NB4 (cell line): ENCODE measurements around the gene TMEM101.
A peak's percentile ranks its signal among the peaks of the same experiment; 100 is the strongest.

Experiments
- DNase-seq: peaks from one replicate; pipeline ENCODE4 v3.0.0; 2010; ENCODE audit warnings: low read depth
- H3K4me3 ChIP-seq: one replicate; pipeline ENCODE4 v1.5.1; 2011; ENCODE audit warnings: mild to moderate bottlenecking, low read depth, low read length, moderate library complexity
- MAX ChIP-seq: IDR thresholded peaks from 2 replicates; pipeline ENCODE4 v1.6.1; 2011; ENCODE audit warnings: low read depth, low read length
- MYC ChIP-seq: IDR thresholded peaks from 2 replicates; pipeline ENCODE4 v1.6.1; 2011; ENCODE audit warnings: low read depth, low read length
- POLR2A ChIP-seq: IDR thresholded peaks from 2 replicates; pipeline ENCODE4 v1.6.1; 2011; ENCODE audit warnings: mild to moderate bottlenecking; ENCODE audit not compliant: insufficient read length; ENCODE audit errors: extremely low read depth
- TF ChIP-seq, protein P1 (sequence below): IDR thresholded peaks from one replicate; pipeline ENCODE4 v1.5.1; 2012; ENCODE audit warnings: low read depth, low read length

Gene TMEM101

DNA sequence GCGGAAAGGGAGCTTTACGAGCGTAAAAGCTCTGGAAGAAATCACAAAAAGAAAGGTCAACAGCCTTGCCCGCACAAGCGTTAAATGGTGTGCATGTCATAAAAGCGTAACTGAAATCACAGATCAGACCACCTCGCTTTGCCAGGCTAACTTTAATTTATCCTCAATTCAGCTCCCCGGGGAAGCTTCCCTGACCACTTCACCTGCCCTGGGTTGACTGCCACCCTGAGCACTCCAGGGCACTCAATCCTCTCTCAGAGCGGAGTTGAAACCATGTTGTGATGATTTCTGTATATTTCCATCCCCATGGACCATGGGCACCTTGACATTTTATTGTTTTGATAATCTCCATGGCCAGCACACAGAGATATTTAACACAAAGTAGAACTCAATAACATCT is 26.5 kb downstream of the TMEM101 start:
- no peak overlapping the region for H3K4me3 ChIP-seq
- TF ChIP-seq MYC: no peak
- no peak for TF ChIP-seq MAX
- TF ChIP-seq POLR2A: no peak
- TF ChIP-seq, protein P1, sequence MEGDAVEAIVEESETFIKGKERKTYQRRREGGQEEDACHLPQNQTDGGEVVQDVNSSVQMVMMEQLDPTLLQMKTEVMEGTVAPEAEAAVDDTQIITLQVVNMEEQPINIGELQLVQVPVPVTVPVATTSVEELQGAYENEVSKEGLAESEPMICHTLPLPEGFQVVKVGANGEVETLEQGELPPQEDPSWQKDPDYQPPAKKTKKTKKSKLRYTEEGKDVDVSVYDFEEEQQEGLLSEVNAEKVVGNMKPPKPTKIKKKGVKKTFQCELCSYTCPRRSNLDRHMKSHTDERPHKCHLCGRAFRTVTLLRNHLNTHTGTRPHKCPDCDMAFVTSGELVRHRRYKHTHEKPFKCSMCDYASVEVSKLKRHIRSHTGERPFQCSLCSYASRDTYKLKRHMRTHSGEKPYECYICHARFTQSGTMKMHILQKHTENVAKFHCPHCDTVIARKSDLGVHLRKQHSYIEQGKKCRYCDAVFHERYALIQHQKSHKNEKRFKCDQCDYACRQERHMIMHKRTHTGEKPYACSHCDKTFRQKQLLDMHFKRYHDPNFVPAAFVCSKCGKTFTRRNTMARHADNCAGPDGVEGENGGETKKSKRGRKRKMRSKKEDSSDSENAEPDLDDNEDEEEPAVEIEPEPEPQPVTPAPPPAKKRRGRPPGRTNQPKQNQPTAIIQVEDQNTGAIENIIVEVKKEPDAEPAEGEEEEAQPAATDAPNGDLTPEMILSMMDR: no peak
- DNase-seq: no peak

DNA sequence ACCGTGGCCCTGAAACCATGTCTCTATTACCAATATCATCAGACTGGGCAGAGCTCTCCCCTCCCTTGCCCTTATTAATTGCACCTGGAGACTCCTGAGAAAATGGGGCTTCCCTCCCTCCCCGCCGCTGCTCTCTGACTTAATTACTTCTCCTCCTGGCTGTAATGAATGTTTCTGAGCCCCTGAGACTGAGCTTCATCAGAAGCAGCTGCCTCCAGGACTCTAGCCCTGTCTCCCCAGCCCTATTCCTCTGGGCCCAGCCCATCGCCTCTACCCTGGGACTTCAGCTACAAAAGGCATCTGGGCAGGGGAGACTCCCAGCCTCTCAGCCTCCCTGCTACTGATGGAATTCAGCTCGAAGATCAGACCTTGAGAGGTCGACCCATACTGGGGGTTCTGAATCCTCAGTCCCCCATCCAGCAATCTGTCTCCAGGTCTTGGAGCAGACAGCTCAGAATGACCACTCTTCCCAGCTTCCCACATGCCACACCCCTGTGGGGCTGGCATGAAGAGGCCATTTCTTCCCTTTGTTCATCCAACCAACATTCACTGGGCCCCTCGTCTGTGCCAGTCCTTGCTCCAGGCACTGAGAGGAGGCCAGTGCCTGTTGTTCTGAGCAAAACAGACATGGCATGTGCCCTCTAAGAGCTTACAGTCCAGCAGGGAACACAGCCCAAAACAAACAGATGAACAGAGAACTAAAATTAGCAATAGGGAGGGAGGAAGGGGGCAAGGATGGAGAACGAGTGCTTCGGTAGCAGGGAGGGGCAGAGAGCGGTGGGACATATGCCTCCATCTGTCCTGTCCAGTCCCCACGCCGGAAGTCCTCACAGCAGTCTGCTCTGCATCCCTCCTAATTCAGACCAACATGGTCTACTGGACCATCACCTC is 27.4 kb downstream of the TMEM101 start:
- no peak overlapping the region for H3K4me3 ChIP-seq
- no peak for DNase-seq
- TF ChIP-seq MYC (no peak), MAX (no peak), POLR2A (no peak)
- TF ChIP-seq, protein P1: no peak

GRCh38 chr17:43986225-43986981 is 28.4 kb downstream of the TMEM101 start:
- TF ChIP-seq POLR2A (no peak), MAX (no peak), MYC (no peak)
- TF ChIP-seq, protein P1: no peak
- DNase-seq: no peak

DNA sequence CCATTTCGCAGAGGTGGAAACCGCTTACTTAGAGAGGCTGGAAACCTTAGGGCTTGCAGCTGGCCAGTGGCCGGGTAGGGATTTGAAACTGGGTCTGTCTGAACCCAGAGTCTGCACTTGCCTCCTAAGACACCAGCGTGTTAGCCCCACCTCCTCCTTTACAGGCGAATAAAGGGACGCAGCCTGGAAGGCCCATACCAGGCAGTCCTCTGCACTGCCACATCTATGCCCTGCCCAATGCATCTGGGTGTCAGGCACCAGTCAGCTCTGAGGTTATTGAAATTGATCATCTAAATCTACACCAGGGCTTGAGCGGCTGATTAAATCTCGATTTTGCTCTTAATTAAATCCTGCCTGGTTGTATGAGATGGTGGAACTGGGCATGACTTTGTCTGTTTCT is 30.2 kb downstream of the TMEM101 start:
- H3K4me3 ChIP-seq: no peak overlapping the region
- TF ChIP-seq MAX: no peak
- TF ChIP-seq, protein P1: no peak
- no peak for TF ChIP-seq MYC
- no peak for TF ChIP-seq POLR2A

More at GRCh38 chr17:43986225-43986981, 28.4 kb downstream of the TMEM101 start:
- H3K4me3 ChIP-seq: no peak overlapping the region

DNA sequence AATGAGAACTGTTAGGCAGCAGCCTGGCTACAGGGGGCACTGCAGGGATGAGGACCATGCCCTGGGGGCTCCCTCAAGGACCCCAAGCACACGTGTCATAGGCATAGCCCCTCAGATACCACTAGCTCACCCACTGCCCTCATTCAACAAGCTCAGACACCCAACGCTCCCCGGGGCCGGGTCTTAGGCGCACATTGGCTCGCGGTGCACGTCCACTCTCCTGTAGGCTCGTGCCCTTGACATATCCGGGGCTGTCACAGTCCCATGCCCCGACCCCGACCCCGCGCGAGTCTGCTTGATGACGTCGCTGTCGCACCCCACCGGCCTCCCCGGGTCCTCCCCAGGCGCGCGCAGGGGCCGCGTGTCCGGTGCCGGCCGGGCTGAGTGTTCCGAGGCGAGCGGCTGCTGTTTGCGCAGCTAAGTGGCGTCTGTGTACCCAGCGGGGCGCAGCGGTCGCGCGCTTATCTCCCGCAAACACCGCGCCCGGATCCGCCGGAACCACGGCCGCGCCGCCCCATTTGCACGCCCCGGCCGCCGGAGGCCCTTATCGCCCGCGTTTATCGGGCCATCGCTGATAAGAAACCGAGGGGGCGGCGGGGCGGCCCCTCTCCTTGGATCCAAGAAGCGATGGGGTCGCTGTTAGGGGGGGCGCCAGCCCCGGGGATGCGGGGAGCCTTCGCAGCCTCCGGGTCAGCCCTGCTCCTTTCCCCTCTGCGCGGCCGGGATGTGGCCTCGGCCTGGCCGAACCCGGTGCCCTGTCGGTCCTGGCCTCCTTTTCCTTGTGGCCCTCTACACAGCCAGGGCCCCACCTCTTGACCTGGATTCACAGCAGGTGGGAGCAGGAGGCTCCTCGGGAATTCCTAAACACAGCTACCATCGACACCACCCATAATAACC is 31.0 kb downstream of the TMEM101 start:
- H3K4me3 ChIP-seq: no peak overlapping the region
- no peak for DNase-seq
- TF ChIP-seq MAX: no peak
- no peak for TF ChIP-seq POLR2A
- no peak for TF ChIP-seq MYC
- TF ChIP-seq, protein P1: peak; percentile 10

More for the DNA sequence above, 30.2 kb downstream of the TMEM101 start:
- no peak for DNase-seq
